ENCODE data around the gene TMC2.

DNA sequence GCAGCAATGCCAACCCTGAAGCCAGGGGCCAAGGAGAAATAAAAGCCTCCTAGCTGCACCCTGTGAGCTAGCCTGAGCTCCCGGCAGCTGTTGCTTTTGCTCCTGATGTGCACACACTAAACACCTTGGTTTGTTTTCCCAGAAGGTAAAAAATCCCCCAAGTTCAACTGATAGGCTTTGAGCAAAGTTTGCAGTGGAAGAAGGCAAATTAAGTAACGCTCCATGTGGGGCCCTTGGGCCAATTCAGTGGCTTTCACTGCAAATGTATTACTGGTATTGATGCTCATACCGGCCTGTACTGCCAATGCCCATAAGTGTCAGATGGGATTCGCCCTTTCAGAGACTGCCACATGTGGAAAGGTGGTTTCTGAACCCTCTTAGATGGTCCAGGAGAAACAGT lies 137.1 kb downstream of the TMC2 start:
- no peak for TF ChIP-seq POLR2A (IDR thresholded peaks at IDR 0.05)
- TF ChIP-seq, protein P1, sequence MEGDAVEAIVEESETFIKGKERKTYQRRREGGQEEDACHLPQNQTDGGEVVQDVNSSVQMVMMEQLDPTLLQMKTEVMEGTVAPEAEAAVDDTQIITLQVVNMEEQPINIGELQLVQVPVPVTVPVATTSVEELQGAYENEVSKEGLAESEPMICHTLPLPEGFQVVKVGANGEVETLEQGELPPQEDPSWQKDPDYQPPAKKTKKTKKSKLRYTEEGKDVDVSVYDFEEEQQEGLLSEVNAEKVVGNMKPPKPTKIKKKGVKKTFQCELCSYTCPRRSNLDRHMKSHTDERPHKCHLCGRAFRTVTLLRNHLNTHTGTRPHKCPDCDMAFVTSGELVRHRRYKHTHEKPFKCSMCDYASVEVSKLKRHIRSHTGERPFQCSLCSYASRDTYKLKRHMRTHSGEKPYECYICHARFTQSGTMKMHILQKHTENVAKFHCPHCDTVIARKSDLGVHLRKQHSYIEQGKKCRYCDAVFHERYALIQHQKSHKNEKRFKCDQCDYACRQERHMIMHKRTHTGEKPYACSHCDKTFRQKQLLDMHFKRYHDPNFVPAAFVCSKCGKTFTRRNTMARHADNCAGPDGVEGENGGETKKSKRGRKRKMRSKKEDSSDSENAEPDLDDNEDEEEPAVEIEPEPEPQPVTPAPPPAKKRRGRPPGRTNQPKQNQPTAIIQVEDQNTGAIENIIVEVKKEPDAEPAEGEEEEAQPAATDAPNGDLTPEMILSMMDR (IDR thresholded peaks at IDR 0.05): no peak
